Activated CD4-positive, alpha-beta T cell treated with anti-CD3 and anti-CD28 coated beads for 4 hours (primary cell): Measurements from ENCODE around the gene MAN2A2.
"Not testable (repeated sequence)": the region's sequence is repeated elsewhere in the genome, so short reads cannot be mapped to it uniquely, and the experiment has no call there.

ENCODE experiments used
- DNase-seq, 2 donors: peaks; one replicate each; pipeline ENCODE4 v3.0.0-alpha.2; 2020

The MAN2A2 gene

DNA sequence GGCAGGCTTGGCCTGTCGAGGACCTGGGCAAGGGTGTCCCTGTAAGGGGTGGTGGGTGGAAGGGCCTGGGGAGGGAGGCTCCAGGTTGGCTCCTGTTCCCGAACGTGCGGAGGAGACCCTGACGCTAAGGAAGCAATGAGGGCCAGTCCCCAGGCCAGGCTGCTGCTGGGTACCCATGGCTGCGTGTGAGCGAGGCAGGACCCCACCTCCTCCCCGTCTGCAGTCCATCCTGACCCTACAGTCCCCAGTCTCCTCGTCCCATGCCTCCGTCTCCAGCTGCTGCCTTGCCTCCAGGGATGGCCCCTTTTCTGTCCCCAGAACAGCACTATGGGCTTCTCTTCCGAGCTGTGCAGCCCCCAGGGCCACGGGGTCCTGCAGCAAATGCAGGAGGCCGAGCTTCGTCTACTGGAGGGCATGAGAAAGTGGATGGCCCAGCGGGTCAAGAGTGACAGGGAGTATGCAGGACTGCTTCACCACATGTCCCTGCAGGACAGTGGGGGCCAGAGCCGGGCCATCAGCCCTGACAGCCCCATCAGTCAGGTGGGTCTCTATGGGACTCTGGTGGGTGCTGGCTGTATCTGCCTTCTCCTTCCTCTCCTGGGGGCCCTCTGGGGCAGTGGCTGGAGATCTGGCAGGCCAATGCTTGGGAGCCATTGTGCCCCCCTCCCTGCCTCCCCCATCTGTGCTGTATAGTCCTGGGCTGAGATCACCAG, 18.2 kb upstream of the MAN2A2 start:
- DNase-seq = no peak

GRCh38 chr15:90885432-90886290, 17.4 kb upstream of the MAN2A2 start:
- DNase-seq = peak; percentile 73 to 82

GRCh38 chr15:90886291-90886614, 16.8 kb upstream of the MAN2A2 start:
- DNase-seq = no peak

GRCh38 chr15:90887037-90887481, 16.0 kb upstream of the MAN2A2 start:
- DNase-seq = no peak

DNA sequence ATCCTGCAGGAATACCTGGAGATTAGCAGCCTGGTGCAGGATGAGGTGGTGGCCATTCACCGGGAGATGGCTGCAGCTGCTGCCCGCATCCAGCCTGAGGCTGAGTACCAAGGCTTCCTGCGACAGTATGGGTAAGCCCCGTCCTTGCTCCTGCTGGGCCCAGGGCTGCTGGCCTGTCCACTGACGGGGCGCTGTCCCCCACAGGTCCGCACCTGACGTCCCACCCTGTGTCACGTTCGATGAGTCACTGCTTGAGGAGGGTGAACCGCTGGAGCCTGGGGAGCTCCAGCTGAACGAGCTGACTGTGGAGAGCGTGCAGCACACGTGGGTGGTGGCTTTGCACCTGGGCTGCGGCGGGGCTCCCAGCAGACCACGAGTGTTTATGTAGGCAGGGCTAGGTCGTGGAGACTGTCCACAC, 13.8 kb upstream of the MAN2A2 start:
- no peak for DNase-seq

GRCh38 chr15:90889736-90890456, 13.2 kb upstream of the MAN2A2 start:
- DNase-seq = no peak

- DNase-seq = no peak
These were observed 12.3 kb upstream of the MAN2A2 start for GRCh38 chr15:90890839-90891238.

DNA sequence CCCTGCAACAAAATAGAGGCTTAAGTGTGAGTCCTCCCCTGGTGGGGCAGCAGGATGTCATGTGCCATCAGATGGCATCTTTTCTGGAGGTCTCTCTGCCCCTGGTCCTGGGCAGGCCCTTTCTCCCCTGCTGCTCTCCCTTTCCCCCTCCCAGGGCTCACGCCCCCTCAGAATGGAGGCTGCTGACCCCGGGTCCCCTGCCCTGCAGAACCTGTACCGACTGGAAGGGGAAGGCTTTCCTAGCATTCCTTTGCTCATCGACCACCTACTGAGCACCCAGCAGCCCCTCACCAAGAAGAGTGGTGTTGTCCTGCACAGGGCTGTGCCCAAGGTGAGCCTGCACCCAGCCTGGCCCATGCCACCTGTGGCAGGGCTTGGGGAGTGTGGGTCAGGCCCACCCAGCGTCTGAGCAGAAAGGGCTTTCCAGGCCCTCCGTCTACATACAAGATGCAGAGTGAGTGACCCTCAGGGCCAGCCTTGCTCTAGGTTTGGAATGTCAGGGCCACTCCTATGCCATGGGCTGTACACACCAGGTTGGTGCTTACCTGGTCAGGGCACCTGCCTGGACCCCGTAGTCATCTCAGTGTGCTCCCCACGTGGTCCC, 11.7 kb upstream of the MAN2A2 start:
- DNase-seq = no peak

DNA sequence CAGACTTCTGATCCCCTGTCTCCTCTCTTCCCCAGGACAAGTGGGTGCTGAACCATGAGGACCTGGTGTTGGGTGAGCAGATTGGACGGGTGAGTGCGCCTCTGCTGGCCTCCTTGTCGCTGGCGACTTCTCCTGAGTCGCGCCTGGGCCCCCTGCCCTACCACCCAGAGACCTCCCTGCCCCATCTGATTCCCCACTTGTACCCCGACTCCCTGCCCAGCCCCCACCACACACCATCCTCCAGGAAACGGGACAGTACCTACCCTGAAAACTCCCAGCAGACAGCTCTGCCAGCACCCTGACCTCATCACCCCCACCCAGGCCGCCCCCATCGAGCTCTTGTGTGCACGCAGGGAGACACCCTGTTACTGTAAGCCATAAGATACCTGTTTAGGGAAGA, 11.1 kb upstream of the MAN2A2 start:
- DNase-seq = no peak

GRCh38 chr15:90892498-90893174, 10.5 kb upstream of the MAN2A2 start:
- DNase-seq = no peak

DNA sequence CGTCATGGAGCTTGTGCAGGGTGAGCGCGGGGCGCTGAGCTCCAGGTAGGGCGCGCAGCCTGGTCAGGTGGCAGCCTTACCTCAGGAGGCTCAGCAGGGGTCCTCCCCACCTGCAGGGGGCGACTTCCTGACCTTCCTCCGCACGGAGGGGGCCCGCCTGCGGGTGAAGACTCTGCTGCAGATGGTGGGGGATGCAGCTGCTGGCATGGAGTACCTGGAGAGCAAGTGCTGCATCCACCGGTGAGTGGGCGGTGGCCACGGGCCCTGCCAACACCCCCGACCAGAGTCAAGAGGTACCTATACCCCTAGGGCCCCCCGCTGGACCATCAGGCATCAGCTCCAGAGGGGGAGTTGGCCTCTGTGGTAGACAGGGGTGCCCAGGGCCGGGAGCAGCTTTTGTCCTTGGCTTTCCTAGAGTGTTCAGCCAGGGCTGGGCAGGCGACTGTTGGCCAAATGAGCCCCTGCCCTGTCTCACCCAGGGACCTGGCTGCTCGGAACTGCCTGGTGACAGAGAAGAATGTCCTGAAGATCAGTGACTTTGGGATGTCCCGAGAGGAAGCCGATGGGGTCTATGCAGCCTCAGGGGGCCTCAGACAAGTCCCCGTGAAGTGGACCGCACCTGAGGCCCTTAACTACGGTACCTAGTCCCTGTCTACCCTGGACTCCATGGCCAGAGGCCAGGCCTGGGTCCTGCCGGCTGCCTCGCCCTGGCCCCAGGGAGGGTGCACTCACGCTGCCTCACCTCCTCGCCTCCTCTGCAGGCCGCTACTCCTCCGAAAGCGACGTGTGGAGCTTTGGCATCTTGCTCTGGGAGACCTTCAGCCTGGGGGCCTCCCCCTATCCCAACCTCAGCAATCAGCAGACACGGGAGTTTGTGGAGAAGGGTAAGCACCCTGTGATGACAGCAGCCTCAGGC, 9.7 kb upstream of the MAN2A2 start:
- DNase-seq = no peak

DNA sequence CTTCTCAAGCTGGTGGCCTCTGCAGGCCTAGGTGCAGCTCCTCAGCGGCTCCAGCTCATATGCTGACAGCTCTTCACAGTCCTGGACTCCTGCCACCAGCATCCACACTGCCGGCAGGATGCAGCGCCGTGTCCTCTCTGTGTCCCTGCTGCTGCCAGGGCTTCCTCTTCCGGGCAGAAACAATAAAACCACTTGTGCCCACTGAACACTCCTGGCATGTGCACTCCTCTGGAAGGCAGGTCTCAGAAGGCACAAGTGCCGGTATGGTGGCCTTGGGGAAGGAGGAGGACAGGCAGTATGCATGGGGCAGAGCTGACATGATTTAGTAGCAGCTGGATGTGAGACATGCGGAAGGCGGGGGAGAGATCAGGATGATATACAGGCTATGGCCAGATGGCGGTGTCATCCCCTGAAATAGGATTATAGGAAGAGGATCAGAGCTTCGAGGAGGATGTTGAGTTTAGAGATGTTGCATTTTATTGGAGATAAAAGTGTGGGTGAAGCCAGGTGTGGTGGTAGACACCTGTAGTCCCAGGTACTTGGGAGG, 7.5 kb upstream of the MAN2A2 start:
- no peak for DNase-seq

DNA sequence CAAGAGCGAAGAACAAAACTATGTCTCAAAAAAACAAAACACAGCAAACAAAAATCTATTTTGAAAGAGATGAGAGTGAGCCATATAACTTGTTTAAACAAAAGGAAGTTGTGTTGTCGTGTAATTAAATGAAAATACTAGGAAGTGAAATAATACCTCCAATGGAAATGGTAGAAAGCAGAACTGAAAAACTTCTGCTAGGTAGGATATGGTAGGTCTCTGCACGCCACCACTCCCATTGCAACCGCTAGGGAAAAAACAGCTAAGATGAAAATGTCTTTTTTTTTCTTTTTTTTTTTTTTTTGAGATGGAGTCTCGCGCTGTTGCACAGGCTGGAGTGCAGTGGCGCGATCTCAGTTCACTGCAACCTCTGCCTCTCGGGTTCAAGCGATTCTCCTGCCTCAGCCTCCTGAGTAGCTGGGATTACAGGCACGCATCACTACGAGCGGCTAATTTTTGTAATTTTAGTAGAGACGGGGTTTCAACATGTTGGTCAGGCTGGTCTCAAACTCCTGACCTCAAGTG, 5.9 kb upstream of the MAN2A2 start:
- DNase-seq = not testable (repeated sequence)

DNA sequence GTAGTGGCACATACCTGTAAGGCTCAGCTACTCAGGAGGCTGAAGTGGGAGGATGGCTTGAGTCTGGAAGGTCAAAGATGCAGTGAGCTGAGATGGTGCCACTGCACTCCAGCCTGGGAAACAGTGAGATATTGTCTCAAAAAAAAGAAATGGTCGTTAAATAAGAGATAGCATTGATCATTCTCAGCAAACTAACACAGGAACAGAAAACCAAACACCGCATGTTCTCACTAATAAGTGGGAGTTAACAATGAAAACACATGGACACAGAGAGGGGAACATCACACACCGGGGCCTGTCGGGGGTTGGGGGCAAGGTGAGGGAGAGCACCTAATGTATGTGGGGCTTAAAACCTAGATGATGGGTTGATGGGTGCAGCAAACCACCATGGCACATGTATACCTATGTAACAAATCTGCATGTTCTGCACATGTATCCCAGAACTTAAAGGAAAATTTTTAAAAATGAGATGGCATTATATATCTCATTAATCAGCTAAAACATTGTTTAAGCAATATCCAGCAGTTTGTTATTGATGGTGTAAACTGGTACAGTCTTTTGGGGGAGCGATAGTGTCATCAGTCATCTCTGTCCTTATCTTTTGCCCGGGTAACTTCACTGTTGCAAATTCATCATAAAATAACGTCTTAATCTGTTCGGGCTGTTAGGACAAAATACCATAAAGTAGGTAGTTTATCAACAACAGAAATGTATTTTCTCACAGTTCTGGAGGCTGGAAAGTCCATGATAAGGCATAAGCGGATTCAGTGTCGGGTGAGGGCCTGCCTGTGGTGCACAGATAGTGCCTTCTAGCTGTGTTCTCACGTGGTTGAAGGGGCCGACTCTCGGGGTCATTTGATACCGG, 1.7 kb upstream of the MAN2A2 start:
- DNase-seq = no peak

DNA sequence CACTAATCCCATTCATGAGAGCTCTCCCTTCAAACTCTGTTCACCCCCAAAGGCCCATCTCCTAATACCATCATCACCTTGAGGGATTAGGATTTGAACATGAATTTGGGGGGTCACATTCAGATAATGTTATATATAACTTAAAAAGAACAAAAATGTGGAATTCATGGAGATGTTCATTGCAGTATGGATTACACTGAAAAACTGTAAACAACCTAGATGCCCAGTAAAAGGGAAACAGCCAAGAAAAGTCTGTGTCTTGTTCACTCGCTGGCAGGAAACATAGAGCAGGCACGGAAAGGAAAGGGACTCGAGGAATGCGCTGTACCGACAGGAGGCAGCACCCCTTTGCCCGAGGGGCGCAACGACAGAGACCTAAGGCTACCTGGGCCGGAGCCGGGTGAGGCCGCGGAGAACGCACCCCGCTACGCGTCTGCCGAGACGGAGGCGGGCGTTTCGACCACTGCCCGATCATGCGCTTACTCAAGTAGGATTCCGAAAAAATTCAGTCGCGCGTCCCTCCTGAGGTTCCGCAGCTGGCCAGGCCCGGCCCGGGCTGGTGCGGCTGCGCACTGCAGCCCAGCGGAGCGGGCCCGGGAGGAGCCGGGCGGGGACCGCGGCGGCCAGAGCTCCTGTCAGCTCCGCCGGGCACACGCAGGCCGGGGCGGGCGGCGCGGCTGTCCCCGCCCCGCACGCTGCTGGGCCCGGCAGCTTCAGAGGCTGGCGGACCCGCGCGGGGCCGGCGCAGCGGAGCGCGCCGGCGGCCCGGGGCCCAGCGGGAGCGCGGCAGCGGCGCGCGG, 862 bp upstream of the MAN2A2 start:
- peak; percentile 67 to 73 for DNase-seq

DNA sequence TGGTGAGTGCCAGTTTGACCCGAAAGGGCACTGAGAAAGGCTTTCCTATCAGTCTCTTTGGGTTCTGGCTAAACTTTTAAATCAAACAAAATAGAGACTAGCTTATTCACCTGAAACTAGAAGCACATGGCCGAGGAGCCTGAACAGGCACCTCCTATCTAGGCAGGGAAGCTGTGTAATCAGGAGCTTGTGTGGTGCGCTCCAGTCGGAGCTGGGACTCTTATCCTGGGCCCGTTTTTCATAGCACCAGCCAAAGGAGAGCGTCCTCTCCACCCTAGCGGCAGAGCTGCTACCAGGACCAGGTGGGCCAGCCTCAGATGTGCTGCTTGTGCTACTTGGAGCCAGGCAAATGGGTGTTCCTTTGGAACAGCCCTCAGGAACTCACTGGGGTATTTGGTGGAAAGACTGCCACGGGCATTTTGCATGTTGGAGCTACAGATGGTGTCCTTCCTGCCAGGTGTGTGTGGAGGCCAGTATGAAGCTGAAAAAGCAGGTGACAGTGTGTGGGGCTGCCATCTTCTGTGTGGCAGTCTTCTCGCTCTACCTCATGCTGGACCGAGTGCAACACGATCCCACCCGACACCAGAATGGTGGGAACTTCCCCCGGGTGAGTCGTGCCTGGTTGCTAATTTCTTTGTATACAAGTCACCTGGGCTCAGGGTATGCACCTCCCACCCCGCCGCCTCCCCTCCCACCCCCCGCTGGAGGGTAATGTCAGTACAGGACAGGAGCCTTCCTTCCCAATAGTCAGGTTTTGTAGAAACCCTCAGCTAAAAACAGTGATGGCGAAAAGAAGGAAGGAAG, 833 bp downstream of the MAN2A2 start:
- DNase-seq = no peak

GRCh38 chr15:90904746-90905145, 1.6 kb downstream of the MAN2A2 start:
- DNase-seq = no peak
